Measurements from ENCODE around the gene DHRS13. TPM values are rescaled to one million over a fixed set of nuclear protein-coding genes. Genes with fewer than 3 reads are reported as not detected.

Gene DHRS13
- total RNA-seq, 4 donors from 2014 or later, result 10.6 to 16.2 (median 13.3) TPM

DNA sequence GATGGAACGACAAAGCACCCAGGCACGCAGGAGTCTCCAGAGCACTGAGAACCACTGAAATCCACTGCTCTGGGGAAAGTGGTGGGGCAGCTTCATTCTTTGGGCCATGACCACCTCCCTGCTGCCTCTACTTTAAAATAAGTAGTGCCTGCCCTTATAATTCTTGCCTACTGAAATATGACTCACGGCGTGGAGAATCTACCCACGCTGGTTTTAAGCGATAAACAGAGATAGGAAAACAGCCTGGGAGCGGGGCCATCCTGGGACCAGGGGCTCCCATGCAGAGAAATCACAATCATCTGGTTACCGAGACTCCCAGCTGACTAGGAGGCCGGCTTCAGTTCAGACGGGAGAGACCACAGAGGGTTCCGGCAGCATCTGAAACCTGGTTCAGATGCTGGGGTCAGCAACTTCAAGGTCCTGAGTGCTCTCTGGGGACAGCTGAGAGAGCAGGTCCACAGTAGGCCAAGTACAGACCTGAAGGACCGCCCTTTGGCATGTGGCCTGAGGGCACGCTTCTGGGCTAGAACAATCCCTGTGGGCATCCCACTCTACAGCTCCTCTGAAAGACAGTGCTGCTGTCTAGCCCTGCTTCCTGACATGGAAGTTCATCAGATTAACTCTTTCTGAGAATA lies 8.6 kb upstream of the DHRS13 start:
- H3K4me3 ChIP-seq (replicated peaks in 1 of 3), result no peak overlapping the region
- DNase-seq, result no peak
- H3K27me3 ChIP-seq, result no peaks in the 10 kb centered on the region
- 89 to 98% methylated on average over 13 of the region's 13 CpGs for WGBS, 2 donors
- H3K27ac ChIP-seq, result peak overlapping the region in 1 of 3 donors; percentile 13
- H3K36me3 ChIP-seq, result peaks cover 84 to 94% of the 10 kb centered on the region in 2 donors
- no peak for TF ChIP-seq POLR2A (IDR thresholded peaks at IDR 0.05)
- H3K4me1 ChIP-seq, result peaks cover 0 to 11% of the 10 kb centered on the region in 2 donors
- H3K9me3 ChIP-seq, result no peaks in the 10 kb centered on the region
- intact Hi-C loops (cut with DNase I), result loop anchor here (5.0 kb wide), 1 partner anchor 149 kb away; no protein-coding TSS in a partner anchor

DNA sequence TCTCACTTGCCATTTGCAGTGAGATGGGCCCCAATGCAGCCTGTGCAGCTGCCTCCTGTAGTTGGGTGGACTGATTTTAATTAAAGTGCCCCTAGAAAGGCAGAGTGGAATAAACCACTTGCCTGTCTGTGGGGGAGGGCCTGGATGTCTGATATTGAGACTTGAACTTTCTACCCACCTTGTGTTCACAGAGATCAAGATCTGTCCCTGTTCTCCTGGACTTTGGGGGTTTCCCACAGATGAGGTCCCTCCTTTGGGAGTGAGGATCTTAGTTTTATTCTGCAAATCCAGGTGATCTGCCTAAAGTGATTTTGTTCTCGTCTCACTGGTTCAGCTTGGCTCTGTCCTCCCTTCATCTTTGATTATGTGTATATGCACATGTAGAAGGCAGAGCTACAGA lies 7.7 kb upstream of the DHRS13 start:
- Histone ChIP-seq H3K9me3 (no peaks in the 10 kb centered on the region), H3K27ac (no peak overlapping the region), H3K4me1 (peaks cover 0 to 11% of the 10 kb centered on the region in 2 donors), H3K36me3 (peaks cover 78 to 93% of the 10 kb centered on the region in 2 donors), H3K27me3 (no peaks in the 10 kb centered on the region), H3K4me3 (replicated peaks in 1 of 3) (no peak overlapping the region)
- TF ChIP-seq, protein P1, sequence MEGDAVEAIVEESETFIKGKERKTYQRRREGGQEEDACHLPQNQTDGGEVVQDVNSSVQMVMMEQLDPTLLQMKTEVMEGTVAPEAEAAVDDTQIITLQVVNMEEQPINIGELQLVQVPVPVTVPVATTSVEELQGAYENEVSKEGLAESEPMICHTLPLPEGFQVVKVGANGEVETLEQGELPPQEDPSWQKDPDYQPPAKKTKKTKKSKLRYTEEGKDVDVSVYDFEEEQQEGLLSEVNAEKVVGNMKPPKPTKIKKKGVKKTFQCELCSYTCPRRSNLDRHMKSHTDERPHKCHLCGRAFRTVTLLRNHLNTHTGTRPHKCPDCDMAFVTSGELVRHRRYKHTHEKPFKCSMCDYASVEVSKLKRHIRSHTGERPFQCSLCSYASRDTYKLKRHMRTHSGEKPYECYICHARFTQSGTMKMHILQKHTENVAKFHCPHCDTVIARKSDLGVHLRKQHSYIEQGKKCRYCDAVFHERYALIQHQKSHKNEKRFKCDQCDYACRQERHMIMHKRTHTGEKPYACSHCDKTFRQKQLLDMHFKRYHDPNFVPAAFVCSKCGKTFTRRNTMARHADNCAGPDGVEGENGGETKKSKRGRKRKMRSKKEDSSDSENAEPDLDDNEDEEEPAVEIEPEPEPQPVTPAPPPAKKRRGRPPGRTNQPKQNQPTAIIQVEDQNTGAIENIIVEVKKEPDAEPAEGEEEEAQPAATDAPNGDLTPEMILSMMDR (IDR thresholded peaks at IDR 0.05), result no peak
- 96 to 100% methylated on average over 1 of the region's 1 CpG for WGBS, 2 donors
- no peak for DNase-seq
- intact Hi-C loops (cut with DNase I), result loop anchor here (5.0 kb wide), 1 partner anchor 148 kb away; no protein-coding TSS in a partner anchor

DNA sequence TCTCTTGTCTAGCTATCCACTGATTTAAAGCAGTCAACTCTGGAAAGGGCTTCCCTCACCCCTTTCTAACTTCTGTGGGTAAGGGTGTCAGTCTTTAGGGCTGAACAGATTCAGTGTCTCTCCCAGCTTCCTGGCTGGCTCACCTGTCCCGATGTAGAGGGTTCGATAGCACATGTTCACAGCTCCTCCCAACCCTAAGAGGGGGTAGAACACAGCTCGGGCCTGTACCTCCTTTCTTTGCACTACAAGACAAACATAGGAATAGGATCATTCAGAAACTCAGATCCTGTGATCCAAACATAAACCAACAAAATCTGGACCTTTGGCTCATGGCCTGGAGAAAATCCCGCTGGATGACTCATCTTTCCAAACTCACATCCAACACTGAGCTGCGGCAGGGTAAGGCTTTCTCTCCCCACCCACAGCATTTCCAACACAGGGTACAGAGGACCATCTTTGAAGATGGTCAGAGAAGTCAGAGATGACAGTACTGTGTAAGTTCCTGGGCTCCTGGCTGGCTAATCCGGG lies 5.8 kb upstream of the DHRS13 start:
- Histone ChIP-seq H3K9me3 (no peaks in the 10 kb centered on the region), H3K4me1 (peaks cover 0 to 11% of the 10 kb centered on the region in 2 donors), H3K27ac (peak overlapping the region in 2 of 3 donors; percentile 28 to 32), H3K36me3 (peaks cover 65 to 78% of the 10 kb centered on the region in 2 donors), H3K27me3 (no peaks in the 10 kb centered on the region), H3K4me3 (replicated peaks in 1 of 3) (no peak overlapping the region)
- TF ChIP-seq POLR2A (IDR thresholded peaks at IDR 0.05), result no peak
- TF ChIP-seq, protein P1 (IDR thresholded peaks at IDR 0.05), result no peak
- WGBS, 2 donors, result 58 to 65% methylated on average over 6 of the region's 6 CpGs
- intact Hi-C loops (cut with DNase I), result loop anchor here (5.0 kb wide), 1 partner anchor 39 kb away; no protein-coding TSS in a partner anchor
- no peak for DNase-seq

DNA sequence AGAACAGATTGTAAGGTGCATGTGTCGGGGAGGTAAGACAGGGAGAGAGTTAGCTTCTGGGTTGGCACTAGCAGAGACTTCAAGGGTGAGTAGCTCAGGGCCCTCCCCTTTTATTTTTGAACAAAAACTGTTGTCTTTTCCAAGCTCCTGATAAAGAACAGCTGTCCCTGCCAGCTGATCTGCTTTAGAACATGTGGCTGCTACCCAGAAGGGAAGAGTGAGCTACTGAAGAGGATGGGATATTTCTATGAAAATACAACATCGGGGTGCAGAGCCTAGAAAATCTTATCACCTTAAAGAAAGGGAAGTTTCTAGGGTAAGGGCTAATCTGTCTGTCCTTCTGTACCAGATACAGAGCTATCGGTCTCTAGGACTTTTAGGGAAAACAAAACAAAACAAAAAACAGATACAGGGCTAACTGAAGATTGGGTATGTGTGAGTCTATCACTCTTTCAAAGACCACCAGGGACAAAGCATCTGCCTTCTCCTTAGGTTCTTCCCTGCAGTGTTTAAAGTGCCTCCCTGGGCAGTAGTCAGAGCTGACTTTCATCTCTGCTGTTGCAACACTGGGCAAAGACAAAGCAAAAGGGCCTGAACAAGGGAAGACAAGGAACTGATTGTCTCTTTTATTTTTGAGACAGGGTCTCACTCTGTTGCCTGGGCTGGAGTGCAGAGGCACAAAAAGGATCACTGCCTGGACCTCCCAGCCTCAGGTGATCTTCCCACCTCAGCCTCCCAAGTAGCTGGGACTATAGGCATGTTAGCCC lies 5.0 kb upstream of the DHRS13 start:
- no peak for DNase-seq
- Histone ChIP-seq H3K27me3 (no peaks in the 10 kb centered on the region), H3K9me3 (no peaks in the 10 kb centered on the region), H3K27ac (peak overlapping the region in 2 of 3 donors; percentile 28 to 32), H3K4me1 (peaks cover 4 to 17% of the 10 kb centered on the region in 2 donors), H3K36me3 (peaks cover 57 to 70% of the 10 kb centered on the region in 2 donors), H3K4me3 (replicated peaks in 1 of 3) (no peak overlapping the region)
- intact Hi-C loops (cut with DNase I), result loop anchor here (5.0 kb wide), 1 partner anchor 39 kb away; no protein-coding TSS in a partner anchor
- no peak for TF ChIP-seq POLR2A (IDR thresholded peaks at IDR 0.05)
- TF ChIP-seq, protein P1 (IDR thresholded peaks at IDR 0.05), result no peak
- WGBS, 2 donors, result 83% methylated on average over 3 of the region's 3 CpGs

DNA sequence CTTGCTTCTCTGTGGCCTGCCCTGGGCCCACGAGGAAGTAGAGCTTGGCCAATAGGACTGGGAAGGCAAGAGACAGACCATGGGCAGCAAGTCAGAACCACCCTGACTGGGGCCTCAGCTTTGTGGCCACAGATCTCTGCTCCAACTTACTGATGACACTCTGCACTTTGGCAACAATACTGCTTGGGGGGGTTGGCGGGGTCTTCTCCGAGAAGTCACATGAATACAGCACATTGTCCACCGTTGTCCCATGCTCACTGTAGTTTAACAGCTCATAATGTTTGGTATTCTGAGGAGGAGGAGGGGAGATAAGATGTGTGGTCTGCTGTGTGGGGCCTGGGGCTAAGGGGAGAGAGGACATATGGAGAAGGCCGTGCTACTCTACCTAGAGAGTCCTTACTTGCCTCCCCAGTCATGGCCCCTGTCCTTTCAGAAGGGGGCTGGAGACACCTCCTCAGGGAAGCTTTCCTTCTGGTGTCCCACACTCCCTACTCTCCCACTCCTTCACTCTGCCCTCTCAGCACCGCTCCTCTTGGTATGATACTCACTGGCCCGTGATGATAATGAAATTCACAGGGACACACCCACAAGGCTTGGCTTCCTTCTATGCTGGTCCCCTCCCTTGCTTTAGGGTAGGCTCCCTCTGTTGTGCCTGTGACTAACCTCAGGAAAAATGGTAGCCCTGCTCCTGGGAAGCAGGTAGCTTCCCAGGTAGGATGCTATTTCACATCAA lies 4.0 kb upstream of the DHRS13 start:
- Histone ChIP-seq H3K27ac (no peak overlapping the region), H3K27me3 (no peaks in the 10 kb centered on the region), H3K4me3 (replicated peaks in 1 of 3) (no peak overlapping the region), H3K36me3 (peaks cover 46 to 60% of the 10 kb centered on the region in 2 donors), H3K9me3 (no peaks in the 10 kb centered on the region), H3K4me1 (peaks cover 4 to 21% of the 10 kb centered on the region in 2 donors)
- no peak for DNase-seq
- TF ChIP-seq, protein P1 (IDR thresholded peaks at IDR 0.05), result no peak
- no peak for TF ChIP-seq POLR2A (IDR thresholded peaks at IDR 0.05)
- WGBS, 2 donors, result 81 to 83% methylated on average over 7 of the region's 7 CpGs
- intact Hi-C loops (cut with DNase I), result loop anchor here (5.0 kb wide), 1 partner anchor 40 kb away; no protein-coding TSS in a partner anchor
